GM06990 (cell line): Measurements from ENCODE around the gene FRAS1.

Source experiments
- DNase-seq: peaks from one replicate; pipeline ENCODE4 v3.0.0-alpha.2; 2011; ENCODE audit not compliant: insufficient read length; ENCODE audit errors: extremely low read depth
- H3K27me3 ChIP-seq: replicated peaks from 2 replicates; pipeline ENCODE4 v1.6.0; 2011; ENCODE audit warnings: low read length; ENCODE audit not compliant: control insufficient read depth, insufficient read depth
- H3K36me3 ChIP-seq: 2 replicates; pipeline ENCODE4 v1.5.1; 2011; ENCODE audit warnings: low read length; ENCODE audit not compliant: control insufficient read depth, insufficient read depth
- H3K4me3 ChIP-seq: replicated peaks from 2 replicates; pipeline ENCODE4 v1.5.1; 2011; ENCODE audit warnings: low read depth, mild to moderate bottlenecking, control low read depth, low read length
- CTCF ChIP-seq: IDR thresholded peaks from 2 replicates; pipeline ENCODE4 v1.5.1; 2011; ENCODE audit warnings: low read length, control low read depth, mild to moderate bottlenecking, inconsistent platforms; ENCODE audit not compliant: insufficient read depth, poor library complexity, severe bottlenecking

The FRAS1 gene

DNA sequence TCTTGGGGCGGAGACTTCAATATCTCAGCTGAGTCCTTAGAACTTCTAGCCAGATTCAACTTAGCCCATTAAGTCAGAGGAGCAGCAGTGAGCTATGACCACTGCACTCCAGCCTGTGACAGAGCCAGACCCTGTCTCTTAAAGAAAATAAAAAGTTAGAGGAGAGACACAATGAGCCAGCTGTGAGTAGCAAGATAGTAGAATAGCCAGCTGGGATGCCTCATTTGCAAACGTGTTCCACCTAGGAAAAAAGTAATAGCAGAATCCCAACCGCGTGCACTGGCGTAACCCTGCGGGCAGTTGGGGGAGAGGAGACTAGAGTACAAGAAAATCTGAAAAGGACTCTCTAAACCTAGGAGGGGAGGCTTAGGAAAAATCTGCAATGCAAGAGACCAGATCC lies 361.3 kb downstream of the FRAS1 start:
- DNase-seq: no peak
- Histone ChIP-seq H3K4me3 (no peak overlapping the region), H3K27me3 (peaks cover 3% of the 10 kb centered on the region), H3K36me3 (no peaks in the 10 kb centered on the region)
- TF ChIP-seq CTCF: no peak

- H3K36me3 ChIP-seq: no peaks in the 10 kb centered on the region
- no peak overlapping the region for H3K4me3 ChIP-seq
- H3K27me3 ChIP-seq: no peaks in the 10 kb centered on the region
- DNase-seq: no peak
- no peak for TF ChIP-seq CTCF
These were observed 366.7 kb downstream of the FRAS1 start for GRCh38 chr4:78423790-78424189.

DNA sequence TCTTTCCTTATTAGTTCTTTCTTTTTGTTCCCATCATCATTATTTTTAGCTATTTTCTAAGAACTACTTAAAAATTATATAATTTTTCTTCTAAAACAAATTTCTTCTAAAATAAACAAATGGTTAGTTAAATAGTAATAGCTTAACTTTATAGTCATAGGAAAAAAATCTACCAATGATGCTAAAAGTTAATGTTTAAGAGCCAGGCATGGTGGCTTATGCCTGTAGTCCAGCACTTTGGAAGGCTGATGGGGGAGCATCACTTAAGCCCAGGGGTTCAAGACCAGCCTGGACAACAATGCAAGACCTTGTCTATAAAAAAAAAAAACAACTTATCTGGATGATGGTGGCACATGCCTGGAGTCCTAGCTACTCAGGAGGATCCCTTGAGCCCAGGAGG lies 367.3 kb downstream of the FRAS1 start:
- no peak for DNase-seq
- H3K27me3 ChIP-seq: no peaks in the 10 kb centered on the region
- H3K36me3 ChIP-seq: no peaks in the 10 kb centered on the region
- no peak overlapping the region for H3K4me3 ChIP-seq
- no peak for TF ChIP-seq CTCF

DNA sequence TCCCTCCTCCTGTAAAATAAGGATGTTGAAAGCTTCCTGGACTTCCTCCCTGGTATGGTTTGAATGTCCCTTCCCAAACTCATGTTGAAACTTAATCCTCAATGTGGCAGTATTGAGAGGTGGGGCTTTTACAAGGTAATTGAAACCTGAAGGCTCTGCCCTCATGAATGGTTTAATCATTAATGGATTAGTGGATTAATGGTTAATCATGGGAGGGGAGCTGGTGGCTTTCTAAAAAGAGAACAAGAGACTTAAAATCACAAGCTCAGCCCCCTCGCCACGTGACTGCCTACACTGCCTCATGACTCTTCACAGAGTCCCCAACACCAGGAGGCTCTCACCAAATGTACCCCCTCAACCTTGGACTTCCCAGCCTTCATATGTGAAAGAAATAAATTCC lies 369.8 kb downstream of the FRAS1 start:
- Histone ChIP-seq H3K36me3 (no peaks in the 10 kb centered on the region), H3K4me3 (no peak overlapping the region), H3K27me3 (no peaks in the 10 kb centered on the region)
- DNase-seq: no peak
- TF ChIP-seq CTCF: no peak

DNA sequence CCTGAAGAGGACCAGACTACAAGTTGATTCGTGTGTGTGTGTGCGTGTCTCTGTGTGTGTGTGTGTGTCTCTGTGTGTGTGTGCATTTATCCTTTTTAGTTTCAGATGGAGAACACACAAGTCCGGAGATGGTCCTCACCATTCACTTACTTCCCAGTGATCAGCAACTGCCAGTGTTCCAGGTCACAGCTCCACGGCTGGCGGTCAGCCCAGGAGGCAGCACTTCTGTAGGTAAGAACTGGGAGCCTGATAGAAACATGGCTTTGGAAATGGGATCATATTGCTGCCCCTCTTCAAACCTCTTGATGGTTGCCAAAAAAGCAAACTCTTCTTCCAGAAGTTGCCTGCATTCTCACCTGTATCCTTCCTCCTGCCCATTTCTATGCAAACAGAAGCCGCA lies 371.9 kb downstream of the FRAS1 start:
- no peak for TF ChIP-seq CTCF
- H3K27me3 ChIP-seq: no peaks in the 10 kb centered on the region
- no peaks in the 10 kb centered on the region for H3K36me3 ChIP-seq
- no peak for DNase-seq
- H3K4me3 ChIP-seq: no peak overlapping the region

DNA sequence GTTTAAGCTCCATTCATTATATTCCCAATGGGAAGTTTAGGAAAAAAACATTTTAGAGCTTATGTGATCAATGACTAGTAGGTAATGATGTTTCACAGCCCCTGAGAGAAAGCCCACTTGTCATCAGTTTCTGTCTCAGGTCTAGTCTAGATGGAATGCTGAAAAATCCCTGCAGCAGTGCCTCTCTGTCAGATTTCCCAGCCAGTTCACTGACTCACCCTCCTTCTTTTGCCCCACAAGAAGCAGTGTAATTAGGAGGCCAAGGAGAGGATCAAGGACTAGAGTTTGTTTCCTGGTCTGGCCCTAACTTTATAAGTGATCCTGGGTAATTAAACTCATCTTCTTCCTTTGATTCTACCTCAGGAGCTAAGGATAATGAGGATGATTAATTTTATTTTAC lies 375.8 kb downstream of the FRAS1 start:
- no peak for TF ChIP-seq CTCF
- Histone ChIP-seq H3K27me3 (no peaks in the 10 kb centered on the region), H3K4me3 (no peak overlapping the region), H3K36me3 (no peaks in the 10 kb centered on the region)
- DNase-seq: no peak
